Testis (tissue), 2 donors: ENCODE data around the gene CNPY1.

ENCODE experiments used
- CTCF ChIP-seq, 3 experiments: fragments of 450-650 bp in 2 of 3; fragments of 200-600 bp in 1 of 3; sonication (generic) in 1 of 3; IDR thresholded peaks; one replicate each; pipeline ENCODE4 v1.5.1; 2016 to 2019; ENCODE audit warnings: antibody characterized with exemption in 3 of 3, mild to moderate bottlenecking in 2 of 3, moderate library complexity in 1 of 3
- POLR2A ChIP-seq: fragments of 450-650 bp; IDR thresholded peaks from one replicate; pipeline ENCODE4 v1.6.1; 2017; ENCODE audit warnings: antibody characterized with exemption, mild to moderate bottlenecking, moderate library complexity

DNA sequence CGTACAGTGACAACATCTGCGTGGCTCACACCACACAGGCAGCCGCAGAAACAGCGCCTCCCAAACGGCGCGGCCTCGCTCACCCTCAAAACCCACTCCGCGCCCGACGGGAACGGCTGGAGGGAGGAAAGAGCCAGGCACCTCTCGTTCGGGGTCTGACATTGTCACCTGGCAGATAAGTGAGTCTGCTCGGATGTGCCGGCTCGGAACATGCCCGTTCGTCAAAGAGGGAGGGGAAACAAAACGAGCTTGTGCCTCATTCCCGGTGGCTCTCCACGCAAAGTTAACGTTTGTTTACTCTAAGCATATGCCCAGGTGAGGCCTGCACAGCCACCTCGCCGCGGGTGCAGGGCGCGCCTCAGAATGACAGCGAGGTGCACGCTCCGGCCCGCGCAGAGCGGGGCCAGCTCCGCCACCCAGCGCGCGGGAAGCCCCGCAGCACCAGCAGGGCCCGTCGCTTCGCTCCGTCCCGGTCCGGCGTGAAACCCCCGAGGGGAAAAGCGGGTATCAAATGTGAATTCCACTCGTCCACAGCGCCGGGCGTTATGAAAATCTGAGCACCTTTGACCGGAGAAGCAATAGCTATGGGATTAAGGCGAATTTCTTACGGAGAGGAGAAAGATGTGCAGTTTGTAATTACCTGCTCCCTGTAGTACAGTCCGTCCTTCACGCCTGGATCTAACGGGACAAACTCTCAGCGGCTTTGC, 13.1 kb downstream of the CNPY1 start:
- no peak for TF ChIP-seq CTCF (IDR thresholded peaks at IDR 0.05)
- TF ChIP-seq POLR2A: no peak
